ENCODE data around the gene SCG2.

The SCG2 gene

DNA sequence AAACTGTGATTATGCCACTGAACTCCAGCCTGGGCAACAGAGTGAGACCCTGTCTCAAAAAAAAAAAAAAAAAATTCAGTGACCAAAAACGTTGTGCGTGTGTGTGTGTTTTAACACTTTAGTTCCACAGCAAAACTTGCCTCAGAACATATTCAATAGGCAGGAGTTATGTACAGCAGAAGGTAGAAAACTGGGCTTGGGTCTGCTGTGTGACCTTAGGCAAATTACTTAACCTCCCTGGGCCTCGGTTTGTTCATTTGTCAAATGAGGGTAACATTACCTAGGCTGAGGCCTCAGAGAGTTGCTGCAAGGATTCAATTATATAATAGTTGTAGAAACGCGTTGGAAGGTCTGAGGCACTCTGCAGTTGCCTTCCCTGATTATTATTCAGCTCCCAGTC is 10.3 kb upstream of the SCG2 start:
- no peak for DNase-seq (ENCODE audit: extremely low read depth, low read depth)
- no peak for TF ChIP-seq CTCF (IDR thresholded peaks at IDR 0.05; ENCODE audit: low read depth, low read length)

- no peak for DNase-seq (ENCODE audit: extremely low read depth, low read depth)
- no peak for TF ChIP-seq CTCF (IDR thresholded peaks at IDR 0.05; ENCODE audit: low read depth, low read length)
Measured at GRCh38 chr2:223611061-223611460, 8.9 kb upstream of the SCG2 start.

DNA sequence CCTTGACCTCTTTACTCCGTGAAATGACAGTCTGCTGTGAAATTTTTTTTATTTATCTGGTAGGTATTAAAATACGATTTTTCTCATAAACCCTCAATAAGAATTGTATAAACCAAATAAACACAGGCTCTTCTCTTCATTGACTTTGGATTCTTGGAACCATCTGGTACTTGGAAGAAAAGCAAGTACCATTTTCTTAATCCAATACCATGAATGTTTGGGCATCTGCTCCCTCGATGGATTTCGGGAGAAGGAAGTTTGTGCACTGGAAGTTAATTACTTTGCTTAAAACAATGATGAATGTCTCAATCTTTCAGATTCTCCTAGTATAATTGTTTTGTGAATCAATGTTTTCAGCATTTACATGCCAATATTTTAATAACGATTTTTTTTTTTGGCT is 5.3 kb upstream of the SCG2 start:
- TF ChIP-seq CTCF (IDR thresholded peaks at IDR 0.05; ENCODE audit: low read depth, low read length): no peak
- no peak for DNase-seq (ENCODE audit: extremely low read depth, low read depth)

DNA sequence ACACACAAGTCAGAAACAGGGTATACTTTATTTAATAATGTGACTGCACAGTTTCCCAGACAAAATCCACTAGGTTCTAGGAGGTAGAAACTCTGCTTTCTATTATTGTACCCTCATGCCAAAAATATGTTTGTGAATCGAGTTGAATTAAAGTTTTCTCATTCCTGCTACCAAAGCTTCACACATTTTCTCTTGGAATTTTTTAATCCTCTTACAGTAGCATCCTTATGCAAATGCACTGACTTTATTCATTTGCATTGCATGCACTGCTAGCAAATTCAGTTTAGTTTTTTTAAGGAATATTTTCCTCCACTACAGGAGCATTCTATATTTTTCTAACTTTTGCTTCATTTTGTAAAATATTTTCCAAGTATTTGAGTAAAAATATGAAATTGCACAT is 4.8 kb upstream of the SCG2 start:
- DNase-seq (ENCODE audit: extremely low read depth, low read depth): no peak

GRCh38 chr2:223604231-223604630 is 2.1 kb upstream of the SCG2 start:
- no peak for TF ChIP-seq CTCF (IDR thresholded peaks at IDR 0.05; ENCODE audit: low read depth, low read length)
- no peak for DNase-seq (ENCODE audit: extremely low read depth, low read depth)

More for the DNA sequence above, 4.8 kb upstream of the SCG2 start:
- TF ChIP-seq CTCF (IDR thresholded peaks at IDR 0.05; ENCODE audit: low read depth, low read length): no peak

DNA sequence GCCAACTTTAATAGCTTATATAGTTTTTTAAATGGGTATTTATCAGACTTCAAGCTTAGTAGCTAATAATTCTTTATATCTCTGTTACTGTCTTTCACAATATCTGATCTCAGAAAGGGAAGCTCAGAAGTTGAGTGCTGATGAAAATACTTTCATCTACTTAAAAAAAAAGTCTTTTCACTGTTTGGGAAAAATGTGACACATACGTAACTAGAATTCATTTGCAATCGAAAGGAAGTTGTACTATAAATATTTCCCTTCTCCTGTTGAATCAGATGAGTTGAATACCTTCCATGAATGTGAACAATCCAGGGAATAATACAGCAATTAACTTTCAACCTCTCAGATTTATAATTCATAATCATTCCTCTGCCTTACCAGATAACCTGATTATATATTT is 811 bp upstream of the SCG2 start:
- no peak for TF ChIP-seq CTCF (IDR thresholded peaks at IDR 0.05; ENCODE audit: low read depth, low read length)
- DNase-seq (ENCODE audit: extremely low read depth, low read depth): no peak

- no peak for DNase-seq (ENCODE audit: extremely low read depth, low read depth)
- TF ChIP-seq CTCF (IDR thresholded peaks at IDR 0.05; ENCODE audit: low read depth, low read length): no peak
Measured at GRCh38 chr2:223601018-223601417, 1.1 kb downstream of the SCG2 start.
